PC-9 (cell line): ENCODE data around the gene ISL2. TPM values are rescaled to one million over a fixed set of nuclear protein-coding genes. Genes with fewer than 3 reads are reported as not detected.

Source experiments
- BruUV-seq: library from RNA; stranded (reverse); fragments of 400-500 nt; replicated peaks from 2 replicates; lab custom pipeline; 2021; lab: Mats Ljungman, UMichigan
- CTCF ChIA-PET: fragments of 300-600 bp; sonication (Branson Sonifier 250); formaldehyde crosslinking; loops from one replicate; lab custom pipeline; 2022; ENCODE audit warnings: antibody characterized with exemption; lab: Charles Lee
- POLR2A ChIA-PET: fragments of 300-600 bp; sonication (Branson Sonifier 250); formaldehyde crosslinking; loops from one replicate; lab custom pipeline; 2022; ENCODE audit warnings: antibody characterized with exemption; ENCODE audit not compliant: unreplicated experiment; lab: Charles Lee
- DNase-seq, 2 experiments: peaks; one replicate each; pipeline versions ENCODE4 v3.0.0 to v3.0.0-alpha.2; 2015 to 2022; ENCODE audit warnings: mixed read lengths in 1 of 2
- H2AFZ ChIP-seq: fragments of 200-600 bp; sonication (generic); 2 replicates; pipeline ENCODE4 v1.8.1; 2017; ENCODE audit warnings: antibody characterized with exemption
- H3F3A ChIP-seq: fragments of 200-600 bp; sonication (generic); 2 replicates; pipeline ENCODE4 v1.8.1; 2017; ENCODE audit warnings: antibody characterized with exemption, mild to moderate bottlenecking, low read depth; ENCODE audit not compliant: insufficient read depth
- H3K27ac ChIP-seq: fragments of 200-600 bp; sonication (generic); 2 replicates; pipeline ENCODE4 v1.6.1; 2016; ENCODE audit warnings: mixed run types
- H3K27me3 ChIP-seq: fragments of 200-600 bp; sonication (generic); 2 replicates; pipeline ENCODE4 v1.6.1; 2016; ENCODE audit warnings: low read depth, mixed run types; ENCODE audit not compliant: insufficient read depth
- H3K36me3 ChIP-seq: fragments of 200-600 bp; sonication (generic); 2 replicates; pipeline ENCODE4 v1.6.1; 2016; ENCODE audit warnings: low read depth, mixed run types
- H3K4me1 ChIP-seq: fragments of 200-600 bp; sonication (generic); replicated peaks from 2 replicates; pipeline ENCODE4 v1.6.1; 2016; ENCODE audit warnings: mixed run types; ENCODE audit not compliant: insufficient read depth
- H3K4me2 ChIP-seq: fragments of 200-600 bp; sonication (generic); 2 replicates; pipeline ENCODE4 v1.6.1; 2017; ENCODE audit warnings: mixed run types
- H3K4me3 ChIP-seq: fragments of 200-600 bp; sonication (generic); 2 replicates; pipeline ENCODE4 v1.6.1; 2016; ENCODE audit warnings: mixed run types
- H3K79me2 ChIP-seq: fragments of 200-600 bp; sonication (generic); 2 replicates; pipeline ENCODE4 v1.6.1; 2017; ENCODE audit warnings: low read depth, mixed run types
- H3K9me2 ChIP-seq: fragments of 200-600 bp; sonication (generic); 2 replicates; pipeline ENCODE4 v1.8.1; 2017; ENCODE audit warnings: mild to moderate bottlenecking; ENCODE audit not compliant: insufficient read depth
- H3K9me3 ChIP-seq: fragments of 200-600 bp; sonication (generic); 2 replicates; pipeline ENCODE4 v1.8.1; 2016; ENCODE audit warnings: low read depth; ENCODE audit not compliant: insufficient read depth
- H4K20me1 ChIP-seq: fragments of 200-600 bp; sonication (generic); 2 replicates; pipeline ENCODE4 v1.8.1; 2017; ENCODE audit not compliant: insufficient read depth
- CTCF ChIP-seq: fragments of 200-600 bp; sonication (generic); conservative IDR thresholded peaks from 2 replicates; pipeline ENCODE4 v1.6.1; 2017; ENCODE audit warnings: mixed run types, antibody characterized with exemption, mild to moderate bottlenecking, moderate library complexity
- EZH2 ChIP-seq: fragments of 200-600 bp; sonication (generic); IDR thresholded peaks from 2 replicates; pipeline ENCODE4 v1.8.0; 2017; ENCODE audit warnings: antibody characterized with exemption, low read depth
- intact Hi-C: fragments of 100-400 bp; cut with micrococcal nuclease; formaldehyde crosslinking; loops from one replicate; pipeline ENCODE4 v1.10.0; 2022; ENCODE audit not compliant: unreplicated experiment
- total RNA-seq: library from RNA; stranded (reverse); gene quantifications from 2 replicates; pipeline ENCODE4 v1.2.3, GENCODE V29; 2021

Gene ISL2
- total RNA-seq, 1 experiment from 2014 or later = 0.24 TPM

GRCh38 chr15:76391847-76392246, 55.3 kb downstream of the ISL2 start:
- no peak overlapping the region for H2AFZ ChIP-seq

More at GRCh38 chr15:76391847-76392246, 55.3 kb downstream of the ISL2 start:
- BruUV-seq = no TSS peak
- intact Hi-C loops = no loop called here
- Histone ChIP-seq H3K27ac (no peak overlapping the region), H3K27me3 (no peaks in the 10 kb centered on the region), H3K79me2 (no peaks in the 10 kb centered on the region), H3K9me3 (no peaks in the 10 kb centered on the region), H3K4me1 (peaks cover 12% of the 10 kb centered on the region), H3K36me3 (no peaks in the 10 kb centered on the region), H3K9me2 (no peaks in the 10 kb centered on the region), H3K4me3 (no peak overlapping the region), H3K4me2 (no peak overlapping the region), H3F3A (peaks cover 5% of the 10 kb centered on the region; the same call in 1 of the 2 replicates), H4K20me1 (no peaks in the 10 kb centered on the region)
- POLR2A ChIA-PET = no interaction called here
- TF ChIP-seq CTCF (no peak), EZH2 (no peak)
- CTCF ChIA-PET = no interaction called here
- DNase-seq = no peak

Other genes starting within 250 kb of the ISL2 start
- gene ETFA, start 25.3 kb upstream of the ISL2 start, total RNA-seq = 158 and 187 TPM in 2 replicates